Erythroblast (primary cell): ENCODE results near the gene BICC1.

Source experiments
- DNase-seq, 2 experiments: peaks; one replicate each; lab custom pipeline; 2025; lab: John Stamatoyannopoulos, UW
- GATA1 ChIP-seq: IDR thresholded peaks from 2 replicates; pipeline ENCODE4 v1.6.1; 2011; ENCODE audit warnings: low read depth, mild to moderate bottlenecking, control low read depth, low read length, moderate library complexity
- POLR2A ChIP-seq: IDR thresholded peaks from 2 replicates; pipeline ENCODE4 v1.6.1; 2011; ENCODE audit warnings: mild to moderate bottlenecking, low read length

Gene BICC1

DNA sequence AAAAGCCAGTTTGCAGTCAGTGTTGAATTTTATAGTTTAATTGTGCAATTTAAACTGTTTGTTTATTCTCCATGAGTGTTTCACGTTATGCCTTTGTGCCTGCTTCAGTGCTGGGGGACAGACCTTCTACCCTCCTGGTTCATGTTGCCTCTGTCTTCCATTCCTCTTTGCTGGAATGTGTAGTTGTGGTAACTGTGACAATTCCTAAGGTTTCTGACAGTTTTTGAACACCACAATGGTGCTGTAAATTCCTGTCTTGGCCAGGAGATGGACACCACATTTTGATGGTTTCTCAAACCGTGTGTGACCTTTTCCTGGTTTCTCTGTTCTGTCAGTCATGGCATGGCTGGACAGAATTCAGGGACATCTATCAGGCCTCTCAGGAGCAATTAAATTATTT, 201.7 kb downstream of the BICC1 start:
- DNase-seq, result no peak
- TF ChIP-seq POLR2A (no peak), GATA1 (no peak)

DNA sequence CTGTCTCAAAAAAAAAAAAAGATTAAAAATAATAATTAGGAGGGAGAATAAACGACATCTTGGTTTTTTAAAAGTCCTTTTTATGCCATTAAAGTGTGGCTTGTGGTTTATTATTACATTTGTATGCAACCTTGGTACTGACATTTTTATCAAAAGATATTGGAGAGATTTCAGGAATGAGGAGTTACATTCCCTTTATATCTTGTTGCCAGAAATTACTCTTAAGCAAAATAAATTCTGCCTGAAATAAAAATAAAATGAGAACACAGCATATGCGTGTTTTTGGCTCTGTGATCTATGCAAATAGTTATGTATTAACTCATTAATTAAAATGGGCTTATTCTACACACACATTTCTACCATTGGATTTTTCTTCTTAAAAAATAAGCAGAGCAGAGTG, 202.4 kb downstream of the BICC1 start:
- no peak for TF ChIP-seq POLR2A
- no peak for TF ChIP-seq GATA1
- DNase-seq, result no peak

DNA sequence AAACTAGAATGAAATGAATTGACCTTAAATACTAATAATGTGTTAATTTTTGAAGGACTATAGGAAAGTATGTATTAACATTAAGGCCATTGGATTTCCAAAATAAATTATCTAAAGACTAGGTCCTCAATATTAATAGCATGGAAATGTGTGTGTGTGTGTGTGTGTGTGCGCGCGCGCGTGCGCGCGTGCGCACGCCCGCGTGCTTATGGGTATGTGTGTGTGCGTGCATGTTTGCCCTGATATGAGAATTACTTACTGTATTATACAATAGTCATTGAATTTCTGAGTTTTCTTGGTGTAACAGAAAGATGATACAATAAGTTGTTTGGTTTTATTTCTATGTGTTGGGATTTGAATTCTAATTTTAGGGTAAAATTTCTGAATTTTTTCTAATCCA, 205.9 kb downstream of the BICC1 start:
- no peak for DNase-seq
- TF ChIP-seq POLR2A (no peak), GATA1 (no peak)

DNA sequence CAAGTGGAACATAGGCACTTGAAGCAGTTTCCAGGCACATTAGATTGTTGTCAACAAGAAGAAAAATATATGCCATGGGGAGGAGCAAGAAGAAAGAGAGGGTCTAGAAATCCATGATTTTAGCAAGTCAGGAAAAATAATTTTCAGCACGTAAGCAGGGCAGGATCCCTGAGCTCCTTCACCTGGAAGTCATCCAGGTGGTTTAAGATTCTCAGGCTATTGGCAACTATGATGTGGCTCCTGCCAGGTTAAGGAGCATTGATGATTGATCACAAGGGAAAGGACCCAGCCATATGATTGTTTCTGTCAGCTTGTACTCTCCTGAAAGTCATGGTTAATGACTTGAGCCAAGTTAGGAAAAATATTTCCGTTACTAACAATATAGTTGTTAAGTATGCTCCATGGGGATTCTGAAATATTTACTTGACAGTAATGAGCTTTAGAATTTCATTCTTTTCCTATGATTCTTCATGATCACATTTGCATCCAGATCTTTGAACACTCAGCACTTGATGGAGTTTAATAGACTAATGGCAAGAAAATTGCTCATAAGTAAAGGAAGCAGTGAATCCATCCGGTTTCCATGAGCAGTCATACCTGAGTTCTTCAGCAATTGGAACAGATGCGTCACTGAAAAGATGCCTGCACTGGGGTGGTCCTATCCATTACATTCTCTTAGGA, 209.1 kb downstream of the BICC1 start:
- no peak for TF ChIP-seq POLR2A
- no peak for TF ChIP-seq GATA1
- DNase-seq, result no peak

DNA sequence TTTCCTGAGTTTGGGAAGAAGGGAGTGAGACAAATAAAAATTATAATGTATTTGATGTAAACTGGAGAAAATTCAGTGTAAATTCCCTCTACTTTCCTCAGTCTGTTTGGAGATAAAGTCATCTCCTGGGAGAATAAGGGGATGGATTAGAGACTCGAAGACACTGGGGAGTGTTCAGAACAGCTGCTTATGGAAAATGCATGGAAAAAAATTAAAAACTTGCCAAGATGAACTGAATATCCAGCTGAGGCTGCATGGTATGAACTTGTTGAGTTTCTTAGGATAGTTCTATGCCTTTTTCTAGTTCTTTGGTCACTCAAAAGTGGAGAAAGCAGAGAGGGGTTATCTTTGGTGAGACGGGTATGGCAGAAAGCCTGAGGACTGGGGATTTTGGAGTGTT, 210.5 kb downstream of the BICC1 start:
- TF ChIP-seq GATA1, result no peak
- TF ChIP-seq POLR2A, result no peak
- DNase-seq, result no peak

DNA sequence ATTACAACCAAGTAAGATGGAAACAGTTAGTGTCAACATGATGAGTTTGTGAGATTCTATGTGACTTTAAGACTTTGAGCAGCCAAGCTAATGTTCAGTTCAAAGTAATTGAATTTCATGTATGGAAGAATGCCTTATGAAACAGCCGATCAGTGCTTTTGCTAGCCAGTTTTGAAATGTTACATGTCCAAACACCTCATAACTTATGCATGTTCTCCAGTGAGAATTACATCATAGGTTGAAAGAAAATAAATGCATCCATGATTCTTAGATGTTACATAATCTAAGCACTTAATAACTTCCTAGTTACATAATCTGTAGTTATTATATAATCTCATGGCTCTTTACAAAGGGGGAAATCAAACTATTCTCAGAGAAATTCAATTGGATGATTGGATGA, 211.3 kb downstream of the BICC1 start:
- no peak for DNase-seq
- TF ChIP-seq GATA1 (no peak), POLR2A (no peak)

DNA sequence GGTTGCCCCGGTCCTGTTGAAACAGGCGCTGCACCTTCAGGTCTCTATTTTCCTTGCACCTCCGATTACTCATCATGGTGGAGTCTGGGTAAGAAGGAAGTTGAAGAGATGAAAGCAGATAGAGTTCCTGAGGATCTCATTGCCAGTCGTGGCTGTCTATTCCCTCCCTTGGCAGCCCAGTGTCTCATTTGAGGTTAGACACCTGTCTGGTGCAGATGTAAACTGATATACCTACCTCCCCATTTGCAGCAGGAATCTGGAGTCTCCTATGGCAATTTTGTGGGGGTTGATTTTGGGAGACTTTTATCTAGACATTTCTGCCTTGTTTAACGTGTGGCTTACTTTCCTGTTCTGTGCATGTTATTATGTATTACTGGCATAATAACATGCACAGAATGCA, 212.1 kb downstream of the BICC1 start:
- DNase-seq, result no peak
- TF ChIP-seq POLR2A (no peak), GATA1 (no peak)

DNA sequence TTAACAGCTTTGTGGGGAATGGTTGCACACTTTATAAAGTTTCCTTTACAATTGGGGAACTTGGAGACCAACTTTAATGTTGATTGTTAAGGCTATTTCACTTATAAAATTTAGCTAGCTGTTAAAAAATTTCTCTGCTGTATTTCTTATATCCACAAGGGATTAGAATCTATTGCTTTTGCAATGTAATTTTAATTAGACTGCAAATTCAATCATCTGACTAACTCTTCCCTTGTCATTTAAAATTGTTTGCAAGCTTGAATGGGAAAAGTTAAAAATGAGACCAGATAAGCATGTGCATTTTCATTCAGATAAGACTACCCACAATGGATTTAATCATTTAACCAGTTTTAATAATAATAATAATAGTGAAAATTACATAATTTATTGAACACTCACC, 213.2 kb downstream of the BICC1 start:
- TF ChIP-seq GATA1, result no peak
- TF ChIP-seq POLR2A, result no peak
- no peak for DNase-seq

DNA sequence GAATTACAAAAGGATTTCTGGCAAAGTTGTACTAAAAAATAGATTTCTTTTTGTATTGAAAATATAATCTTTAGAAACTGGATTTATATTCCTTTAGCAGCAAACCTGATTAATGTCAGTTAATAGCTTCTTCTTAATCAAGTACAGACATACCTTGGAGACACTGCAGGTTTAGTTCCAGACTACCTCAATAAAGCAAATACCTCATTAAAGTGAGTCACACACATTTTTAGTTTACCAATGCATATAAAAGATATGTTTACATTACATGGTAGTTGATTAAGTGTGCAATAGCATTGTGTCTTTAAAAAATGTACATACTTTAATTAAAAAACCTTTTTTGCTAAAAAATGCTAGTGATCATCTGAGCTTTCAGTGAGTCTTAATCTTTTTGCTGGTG, 215.0 kb downstream of the BICC1 start:
- TF ChIP-seq POLR2A (no peak), GATA1 (no peak)
- no peak for DNase-seq

DNA sequence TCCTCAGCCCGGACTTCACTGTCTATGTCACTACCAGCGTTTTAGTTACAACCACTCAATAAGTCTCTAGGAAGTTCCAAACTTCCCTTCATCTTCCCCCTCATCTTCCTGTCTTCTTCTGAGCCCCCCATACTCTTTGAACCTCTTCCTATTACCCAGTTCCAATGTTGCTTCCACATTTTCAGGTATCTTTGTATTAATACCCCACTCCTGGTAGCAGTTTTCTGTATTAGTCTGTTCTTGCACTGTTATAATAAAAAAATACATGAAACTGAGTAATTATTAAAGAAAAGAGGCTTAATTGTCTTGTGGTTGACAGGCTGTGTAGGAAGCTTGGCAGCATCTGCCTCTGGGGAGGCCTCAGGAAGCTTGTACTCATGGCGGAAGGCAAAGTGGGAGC, 218.6 kb downstream of the BICC1 start:
- TF ChIP-seq POLR2A (no peak), GATA1 (no peak)
- DNase-seq, result no peak

DNA sequence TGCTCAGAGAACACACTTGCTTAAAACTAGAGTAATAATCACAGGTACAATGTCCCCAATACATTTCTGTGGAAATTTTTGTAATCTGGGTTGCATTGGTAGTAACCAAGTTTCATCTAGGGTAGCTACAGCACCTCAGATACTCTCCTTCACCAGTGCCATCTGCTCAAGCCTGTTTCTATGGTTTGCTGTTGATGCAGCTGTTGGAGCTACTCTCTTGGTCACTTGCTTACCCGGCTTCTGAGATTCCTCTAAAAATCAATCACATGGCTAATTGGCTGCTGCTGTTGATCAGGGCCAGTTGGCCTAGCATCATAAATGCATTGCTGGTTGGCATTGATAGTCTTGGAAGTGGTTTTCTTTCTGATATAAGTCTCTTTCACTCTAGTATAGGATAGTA, 220.8 kb downstream of the BICC1 start:
- TF ChIP-seq GATA1 (no peak), POLR2A (no peak)
- no peak for DNase-seq

DNA sequence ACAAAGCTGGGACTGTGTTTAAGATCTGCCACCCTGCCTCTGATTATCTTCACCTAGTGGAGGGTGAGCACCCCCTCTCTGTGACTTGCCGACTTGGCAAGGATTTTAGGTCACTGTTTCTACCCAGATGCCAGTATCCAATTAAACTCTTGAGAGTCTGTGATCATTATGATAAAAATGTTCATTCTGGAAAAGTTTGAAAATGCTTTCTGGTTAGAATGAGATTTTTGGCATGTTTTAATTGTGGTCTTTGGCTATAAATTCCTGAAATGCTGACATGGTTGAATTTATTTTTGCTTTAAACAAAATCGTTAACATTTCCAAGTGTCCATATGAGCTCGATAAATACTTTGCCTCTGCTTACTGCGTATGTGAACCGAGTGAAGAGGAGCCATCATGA, 221.4 kb downstream of the BICC1 start:
- DNase-seq, result no peak
- TF ChIP-seq GATA1 (no peak), POLR2A (no peak)

DNA sequence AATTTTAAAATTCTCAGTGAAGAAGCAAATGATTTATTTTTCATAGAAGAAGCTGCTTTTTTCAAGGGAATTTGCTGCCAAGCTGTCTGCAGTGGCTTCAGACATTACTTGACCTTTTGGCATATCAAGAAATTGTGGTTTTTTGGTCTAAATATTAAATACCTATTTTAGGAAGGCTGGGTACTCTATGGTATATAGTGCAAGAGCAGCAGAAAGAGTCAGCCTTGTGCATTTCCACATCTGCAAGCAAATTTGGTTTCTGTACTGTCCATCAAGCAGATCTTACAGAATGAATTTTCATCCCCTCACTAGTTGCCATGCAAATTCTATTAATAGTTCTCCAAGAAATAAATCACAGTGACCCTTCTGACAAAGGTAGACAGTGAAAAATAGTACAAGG, 222.0 kb downstream of the BICC1 start:
- DNase-seq, result no peak
- TF ChIP-seq POLR2A, result no peak
- TF ChIP-seq GATA1, result no peak

DNA sequence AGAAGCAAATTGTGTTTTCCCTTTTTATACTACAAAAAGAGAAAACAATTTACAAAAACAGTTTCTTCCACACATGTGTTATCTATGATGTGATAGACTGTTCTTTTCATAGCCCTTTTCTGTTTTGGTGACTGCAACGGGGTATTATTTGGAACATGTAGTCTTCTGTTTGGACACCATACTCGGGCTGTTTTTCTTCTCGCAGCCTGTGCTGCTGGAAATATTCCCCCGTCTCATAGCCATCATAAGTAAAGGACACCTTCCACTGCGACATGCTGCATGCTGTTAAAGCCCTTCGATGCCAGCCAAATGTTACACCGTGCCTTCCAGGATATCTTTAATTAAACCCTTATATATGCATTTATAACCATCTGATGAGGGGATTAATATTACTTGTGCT, 222.4 kb downstream of the BICC1 start:
- no peak for TF ChIP-seq GATA1
- no peak for TF ChIP-seq POLR2A
- DNase-seq, result no peak

DNA sequence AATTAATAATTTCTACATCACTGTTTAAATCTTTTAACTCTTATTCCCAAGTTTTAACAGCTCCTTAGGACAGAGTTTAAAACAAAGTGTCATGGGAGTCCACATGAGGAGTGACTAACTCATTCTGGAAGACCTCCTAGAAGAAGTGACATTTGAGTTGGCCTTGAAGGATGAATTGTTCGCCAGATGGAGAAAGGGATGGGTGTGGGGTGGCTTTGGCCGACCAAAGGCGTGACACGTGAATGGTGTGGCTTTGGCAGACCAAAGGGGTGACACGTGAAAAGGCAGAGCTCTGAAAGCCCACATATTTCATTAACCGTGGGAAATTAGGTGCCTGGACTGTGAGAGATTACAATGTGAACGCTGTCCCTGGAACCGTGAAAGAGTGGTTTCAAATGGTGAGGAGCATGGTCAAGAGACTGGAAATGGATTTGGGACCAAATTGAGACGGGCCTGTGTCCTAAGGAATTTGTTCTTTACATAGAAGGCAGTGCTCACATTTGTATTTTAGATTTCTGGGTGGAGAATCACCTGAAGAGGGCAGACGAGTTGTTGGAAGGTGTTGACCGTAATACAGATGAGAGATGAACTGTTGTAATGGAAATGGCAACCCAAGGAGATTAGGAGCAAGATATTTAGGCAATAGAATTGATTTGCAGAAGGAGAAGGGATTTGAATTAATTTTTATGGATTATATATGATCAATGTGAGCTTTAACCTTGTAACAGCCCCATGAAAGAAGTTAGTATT, 228.1 kb downstream of the BICC1 start:
- no peak for DNase-seq
- TF ChIP-seq POLR2A, result no peak

DNA sequence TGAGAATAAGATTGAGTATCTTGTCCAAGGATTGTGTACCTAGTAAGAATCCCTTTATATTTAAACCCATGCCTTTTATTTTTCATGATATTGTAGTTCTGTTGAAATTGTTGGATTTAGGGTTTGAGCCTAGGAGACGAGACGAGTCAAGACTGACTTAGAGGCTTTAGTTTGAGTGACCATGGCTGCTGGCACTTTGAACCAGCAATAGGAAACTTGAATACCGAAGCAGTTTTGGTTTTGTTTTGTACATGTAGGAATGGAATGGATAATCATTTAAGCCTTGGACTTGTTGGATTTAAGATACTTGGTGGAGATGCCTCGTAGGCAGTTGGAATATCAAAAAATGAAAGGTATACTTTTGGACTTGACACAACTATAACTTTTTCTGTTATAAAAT, 229.0 kb downstream of the BICC1 start:
- DNase-seq, result no peak
- no peak for TF ChIP-seq GATA1
- TF ChIP-seq POLR2A, result no peak
